GM23338 (cell line): ENCODE results near the gene MGLL.

Experiments used
- CREB1 ChIP-seq: fragments of 250-450 bp; sonication (Bioruptor Pico); IDR thresholded peaks from 2 replicates; pipeline ENCODE4 v1.5.0; 2020; ENCODE audit warnings: low read depth, mild to moderate bottlenecking, moderate library complexity
- CTCF ChIP-seq, 2 experiments: fragments of 200-600 bp in 1 of 2; sonication (generic) in 1 of 2; conservative IDR thresholded peaks; 2 replicates each; pipeline versions ENCODE4 v1.5.1 to v1.6.1; 2016 to 2017; ENCODE audit warnings: antibody characterized with exemption in 2 of 2, low read depth in 2 of 2, mild to moderate bottlenecking in 2 of 2, moderate library complexity in 1 of 2
- ETS1 ChIP-seq: IDR thresholded peaks from 2 replicates; pipeline ENCODE4 v1.6.1; 2016; ENCODE audit warnings: antibody characterized with exemption
- EZH2 ChIP-seq: fragments of 200-600 bp; sonication (generic); IDR thresholded peaks from one replicate; pipeline ENCODE4 v1.8.0; 2017; ENCODE audit warnings: antibody characterized with exemption, mild to moderate bottlenecking, low read depth; ENCODE audit not compliant: unreplicated experiment
- EZH2phosphoT487 ChIP-seq: fragments of 200-600 bp; sonication (generic); IDR thresholded peaks from one replicate; pipeline ENCODE4 v1.8.1; 2018; ENCODE audit warnings: antibody characterized with exemption; ENCODE audit not compliant: unreplicated experiment
- JUNB ChIP-seq: IDR thresholded peaks from one replicate; pipeline ENCODE4 v1.6.1; 2016; ENCODE audit warnings: antibody characterized with exemption; ENCODE audit not compliant: unreplicated experiment
- NANOG ChIP-seq: IDR thresholded peaks from 2 replicates; pipeline ENCODE4 v1.6.1; 2016; ENCODE audit warnings: antibody characterized with exemption, borderline replicate concordance
- POLR2AphosphoS5 ChIP-seq: IDR thresholded peaks from 2 replicates; pipeline ENCODE4 v1.6.1; 2016; ENCODE audit warnings: antibody characterized with exemption, low read depth
- STAT1 ChIP-seq: IDR thresholded peaks from one replicate; pipeline ENCODE4 v1.6.1; 2016; ENCODE audit warnings: antibody characterized with exemption; ENCODE audit not compliant: unreplicated experiment
- TF ChIP-seq, protein P1 (sequence below): IDR thresholded peaks from one replicate; pipeline ENCODE4 v1.6.1; 2018; ENCODE audit warnings: antibody characterized with exemption; ENCODE audit not compliant: unreplicated experiment

DNA sequence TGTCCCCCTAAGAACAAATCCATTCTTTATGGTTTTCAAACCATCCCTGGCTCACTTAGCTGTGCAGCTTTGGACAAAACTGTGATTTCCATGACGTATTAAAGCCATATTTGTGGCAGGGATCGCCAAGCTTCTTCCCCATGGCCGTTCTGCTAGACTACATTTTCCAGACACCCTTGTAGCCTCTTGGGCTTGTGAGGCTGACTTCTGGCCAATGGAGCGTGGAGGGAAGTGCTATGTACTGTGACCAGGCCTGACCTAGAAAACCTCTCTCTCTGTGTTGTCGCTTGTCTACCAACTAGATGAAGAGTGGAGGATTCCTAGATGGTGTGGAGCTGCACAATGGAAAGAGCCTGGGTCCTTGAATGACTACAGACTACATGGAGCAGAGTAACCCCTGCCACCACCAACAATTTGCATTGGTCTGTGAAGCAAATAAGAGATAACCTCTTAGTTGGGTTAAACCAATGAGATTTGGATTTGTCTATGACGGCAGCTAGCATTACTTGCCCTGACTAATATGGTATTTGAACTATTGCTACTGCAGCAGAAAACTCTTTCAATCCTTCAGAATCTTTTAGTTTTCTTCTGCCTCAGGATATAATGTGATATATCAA, 22.1 kb upstream of the MGLL start:
- no peak for TF ChIP-seq CTCF (conservative IDR thresholded peaks at IDR 0.05; ENCODE audit: low read depth in 2 of 2)
- no peak for TF ChIP-seq EZH2
- no peak for TF ChIP-seq POLR2AphosphoS5
- no peak for TF ChIP-seq CREB1 (CRISPR knock-in tag)
- TF ChIP-seq EZH2phosphoT487, result no peak
- TF ChIP-seq JUNB, result no peak
- no peak for TF ChIP-seq NANOG
- TF ChIP-seq, protein P1, sequence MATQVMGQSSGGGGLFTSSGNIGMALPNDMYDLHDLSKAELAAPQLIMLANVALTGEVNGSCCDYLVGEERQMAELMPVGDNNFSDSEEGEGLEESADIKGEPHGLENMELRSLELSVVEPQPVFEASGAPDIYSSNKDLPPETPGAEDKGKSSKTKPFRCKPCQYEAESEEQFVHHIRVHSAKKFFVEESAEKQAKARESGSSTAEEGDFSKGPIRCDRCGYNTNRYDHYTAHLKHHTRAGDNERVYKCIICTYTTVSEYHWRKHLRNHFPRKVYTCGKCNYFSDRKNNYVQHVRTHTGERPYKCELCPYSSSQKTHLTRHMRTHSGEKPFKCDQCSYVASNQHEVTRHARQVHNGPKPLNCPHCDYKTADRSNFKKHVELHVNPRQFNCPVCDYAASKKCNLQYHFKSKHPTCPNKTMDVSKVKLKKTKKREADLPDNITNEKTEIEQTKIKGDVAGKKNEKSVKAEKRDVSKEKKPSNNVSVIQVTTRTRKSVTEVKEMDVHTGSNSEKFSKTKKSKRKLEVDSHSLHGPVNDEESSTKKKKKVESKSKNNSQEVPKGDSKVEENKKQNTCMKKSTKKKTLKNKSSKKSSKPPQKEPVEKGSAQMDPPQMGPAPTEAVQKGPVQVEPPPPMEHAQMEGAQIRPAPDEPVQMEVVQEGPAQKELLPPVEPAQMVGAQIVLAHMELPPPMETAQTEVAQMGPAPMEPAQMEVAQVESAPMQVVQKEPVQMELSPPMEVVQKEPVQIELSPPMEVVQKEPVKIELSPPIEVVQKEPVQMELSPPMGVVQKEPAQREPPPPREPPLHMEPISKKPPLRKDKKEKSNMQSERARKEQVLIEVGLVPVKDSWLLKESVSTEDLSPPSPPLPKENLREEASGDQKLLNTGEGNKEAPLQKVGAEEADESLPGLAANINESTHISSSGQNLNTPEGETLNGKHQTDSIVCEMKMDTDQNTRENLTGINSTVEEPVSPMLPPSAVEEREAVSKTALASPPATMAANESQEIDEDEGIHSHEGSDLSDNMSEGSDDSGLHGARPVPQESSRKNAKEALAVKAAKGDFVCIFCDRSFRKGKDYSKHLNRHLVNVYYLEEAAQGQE, result no peak
- no peak for TF ChIP-seq STAT1
- TF ChIP-seq ETS1, result no peak
